AG04450 (cell line): ENCODE results near the gene MEGF8. TPM values are rescaled to one million over a fixed set of nuclear protein-coding genes. Genes with fewer than 3 reads are reported as not detected.

ENCODE experiments used
- CTCF ChIA-PET: fragments of 300-600, 350-600 bp; formaldehyde crosslinking; extraction: SDS; loops from one replicate; lab custom pipeline; 2022; ENCODE audit warnings: antibody characterized with exemption, inconsistent platforms; lab: Charles Lee
- POLR2A ChIA-PET: fragments of 350-600 bp; formaldehyde crosslinking; extraction: SDS; loops from one replicate; lab custom pipeline; 2021; ENCODE audit warnings: antibody characterized with exemption, inconsistent platforms; lab: Yijun Ruan, JAX
- DNase-seq: peaks from one replicate; pipeline ENCODE4 v3.0.0-alpha.2; 2011; ENCODE audit warnings: low read depth, low spot score
- H3K27ac ChIP-seq: one replicate; pipeline ENCODE4 v1.5.1; 2012; ENCODE audit warnings: low read depth, low read length, control low read depth
- H3K27me3 ChIP-seq: one replicate; pipeline ENCODE4 v1.6.0; 2012; ENCODE audit warnings: low read length; ENCODE audit not compliant: control insufficient read depth, insufficient read depth
- H3K4me3 ChIP-seq: 2 replicates; pipeline ENCODE4 v1.5.1; 2011; ENCODE audit warnings: mild to moderate bottlenecking, low read depth, low read length, control low read depth
- H3K9me3 ChIP-seq: 2 replicates; pipeline ENCODE4 v1.5.1; 2012; ENCODE audit warnings: low read length; ENCODE audit not compliant: control insufficient read depth, insufficient read depth
- polyA minus RNA-seq: library from RNA; depleted of rRNA, polyadenylated mRNA; stranded (reverse); fragments of >200 nt; gene quantifications from 2 replicates; pipeline ENCODE4 v1.2.3, GENCODE V29; 2011; rRNA and poly(A)+ RNA removed
- polyA plus RNA-seq: library from polyadenylated mRNA; depleted of rRNA; stranded (reverse); fragments of >200 nt; gene quantifications from 2 replicates; pipeline ENCODE4 v1.2.3, GENCODE V29; 2011; rRNA removed
- TF ChIP-seq, protein P1 (sequence below): IDR thresholded peaks from 2 replicates; pipeline ENCODE4 v1.5.1; 2011; ENCODE audit warnings: low read depth, low read length, control low read depth, inconsistent platforms

MEGF8 gene, protein sequence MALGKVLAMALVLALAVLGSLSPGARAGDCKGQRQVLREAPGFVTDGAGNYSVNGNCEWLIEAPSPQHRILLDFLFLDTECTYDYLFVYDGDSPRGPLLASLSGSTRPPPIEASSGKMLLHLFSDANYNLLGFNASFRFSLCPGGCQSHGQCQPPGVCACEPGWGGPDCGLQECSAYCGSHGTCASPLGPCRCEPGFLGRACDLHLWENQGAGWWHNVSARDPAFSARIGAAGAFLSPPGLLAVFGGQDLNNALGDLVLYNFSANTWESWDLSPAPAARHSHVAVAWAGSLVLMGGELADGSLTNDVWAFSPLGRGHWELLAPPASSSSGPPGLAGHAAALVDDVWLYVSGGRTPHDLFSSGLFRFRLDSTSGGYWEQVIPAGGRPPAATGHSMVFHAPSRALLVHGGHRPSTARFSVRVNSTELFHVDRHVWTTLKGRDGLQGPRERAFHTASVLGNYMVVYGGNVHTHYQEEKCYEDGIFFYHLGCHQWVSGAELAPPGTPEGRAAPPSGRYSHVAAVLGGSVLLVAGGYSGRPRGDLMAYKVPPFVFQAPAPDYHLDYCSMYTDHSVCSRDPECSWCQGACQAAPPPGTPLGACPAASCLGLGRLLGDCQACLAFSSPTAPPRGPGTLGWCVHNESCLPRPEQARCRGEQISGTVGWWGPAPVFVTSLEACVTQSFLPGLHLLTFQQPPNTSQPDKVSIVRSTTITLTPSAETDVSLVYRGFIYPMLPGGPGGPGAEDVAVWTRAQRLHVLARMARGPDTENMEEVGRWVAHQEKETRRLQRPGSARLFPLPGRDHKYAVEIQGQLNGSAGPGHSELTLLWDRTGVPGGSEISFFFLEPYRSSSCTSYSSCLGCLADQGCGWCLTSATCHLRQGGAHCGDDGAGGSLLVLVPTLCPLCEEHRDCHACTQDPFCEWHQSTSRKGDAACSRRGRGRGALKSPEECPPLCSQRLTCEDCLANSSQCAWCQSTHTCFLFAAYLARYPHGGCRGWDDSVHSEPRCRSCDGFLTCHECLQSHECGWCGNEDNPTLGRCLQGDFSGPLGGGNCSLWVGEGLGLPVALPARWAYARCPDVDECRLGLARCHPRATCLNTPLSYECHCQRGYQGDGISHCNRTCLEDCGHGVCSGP (N-terminal part only)
- 9.9 and 10.6 TPM in 2 replicates for polyA plus RNA-seq
- 13.9 and 14.7 TPM in 2 replicates for polyA minus RNA-seq

DNA sequence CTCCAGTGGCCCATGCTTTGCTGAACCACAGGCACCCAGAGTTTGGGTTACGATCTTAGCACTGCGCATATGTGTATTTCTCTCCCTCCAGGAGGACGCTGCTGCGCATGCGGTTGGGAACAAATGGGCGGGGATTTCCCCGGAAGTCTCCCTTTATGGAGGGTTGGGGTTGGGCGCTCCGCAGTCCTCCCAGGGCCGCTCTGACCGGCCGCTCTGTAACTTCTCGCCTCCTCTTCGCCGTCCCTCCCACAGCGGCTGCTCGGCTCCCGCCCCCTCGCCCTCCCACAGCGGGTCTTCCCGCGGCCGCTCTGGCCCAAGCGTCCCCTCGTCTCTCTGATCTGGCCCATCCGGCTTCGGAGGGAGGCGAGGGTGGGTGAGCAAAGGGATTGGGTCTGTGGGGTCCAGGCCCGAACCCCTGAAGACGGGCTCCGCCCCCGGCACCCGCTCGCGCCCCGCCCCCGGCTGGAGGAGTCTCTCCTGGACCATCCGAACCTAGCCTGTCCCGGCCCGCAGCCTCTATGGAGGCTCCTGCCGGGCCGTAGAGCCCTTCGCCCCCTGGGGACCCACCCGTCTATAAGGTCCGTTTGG lies at the start of gene MEGF8:
Gene MEGF8, plus strand, starts transcription at position 328 of the 588 bp plus-strand sequence. CDS start 609 bp downstream, outside the sequence.
- Histone ChIP-seq H3K4me3 (peak within 1 kb of the TSS; percentile 81), H3K9me3 (no peaks in the 10 kb centered on the region; the same call in 1 of the 2 replicates), H3K27ac (no peak within 1 kb of the TSS), H3K27me3 (peaks cover 21% of the 10 kb centered on the region)
- TF ChIP-seq, protein P1, sequence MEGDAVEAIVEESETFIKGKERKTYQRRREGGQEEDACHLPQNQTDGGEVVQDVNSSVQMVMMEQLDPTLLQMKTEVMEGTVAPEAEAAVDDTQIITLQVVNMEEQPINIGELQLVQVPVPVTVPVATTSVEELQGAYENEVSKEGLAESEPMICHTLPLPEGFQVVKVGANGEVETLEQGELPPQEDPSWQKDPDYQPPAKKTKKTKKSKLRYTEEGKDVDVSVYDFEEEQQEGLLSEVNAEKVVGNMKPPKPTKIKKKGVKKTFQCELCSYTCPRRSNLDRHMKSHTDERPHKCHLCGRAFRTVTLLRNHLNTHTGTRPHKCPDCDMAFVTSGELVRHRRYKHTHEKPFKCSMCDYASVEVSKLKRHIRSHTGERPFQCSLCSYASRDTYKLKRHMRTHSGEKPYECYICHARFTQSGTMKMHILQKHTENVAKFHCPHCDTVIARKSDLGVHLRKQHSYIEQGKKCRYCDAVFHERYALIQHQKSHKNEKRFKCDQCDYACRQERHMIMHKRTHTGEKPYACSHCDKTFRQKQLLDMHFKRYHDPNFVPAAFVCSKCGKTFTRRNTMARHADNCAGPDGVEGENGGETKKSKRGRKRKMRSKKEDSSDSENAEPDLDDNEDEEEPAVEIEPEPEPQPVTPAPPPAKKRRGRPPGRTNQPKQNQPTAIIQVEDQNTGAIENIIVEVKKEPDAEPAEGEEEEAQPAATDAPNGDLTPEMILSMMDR = peak; percentile 97
- ChIA-PET CTCF (no interaction called here), POLR2A (no interaction called here)
- DNase-seq = peak; percentile 98

DNA sequence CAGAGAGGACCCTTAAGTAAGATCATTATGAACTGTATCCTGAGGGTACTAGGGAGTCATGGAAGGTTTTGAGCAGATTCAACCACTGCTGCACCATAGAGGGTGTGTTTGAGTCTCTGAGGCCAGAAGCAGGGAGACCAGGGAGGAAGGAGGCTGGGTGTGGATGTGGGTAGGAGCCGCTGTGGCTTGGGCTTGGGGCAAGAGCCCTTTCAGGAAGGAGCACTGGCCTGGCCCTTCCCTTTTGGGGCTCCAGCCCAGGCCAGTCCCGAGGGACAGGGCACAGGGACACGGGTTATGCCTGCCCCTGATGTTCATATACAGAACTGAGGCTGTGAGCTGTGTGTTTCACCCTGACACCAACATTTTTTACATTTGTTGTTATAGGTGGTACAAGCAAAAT lies 49.2 kb upstream of the MEGF8 start:
- TF ChIP-seq, protein P1 = no peak
- CTCF ChIA-PET = interaction anchor here (5.1 kb wide), 1 partner anchor 32 kb away, joined by 118 read pairs; the partner anchor contains the start of gene GSK3A
- DNase-seq = no peak
- no peak overlapping the region for H3K4me3 ChIP-seq
- no peaks in the 10 kb centered on the region for H3K27me3 ChIP-seq
- POLR2A ChIA-PET = no interaction called here
- no peaks in the 10 kb centered on the region; the same call in 1 of the 2 replicates for H3K9me3 ChIP-seq
- H3K27ac ChIP-seq = no peak overlapping the region

DNA sequence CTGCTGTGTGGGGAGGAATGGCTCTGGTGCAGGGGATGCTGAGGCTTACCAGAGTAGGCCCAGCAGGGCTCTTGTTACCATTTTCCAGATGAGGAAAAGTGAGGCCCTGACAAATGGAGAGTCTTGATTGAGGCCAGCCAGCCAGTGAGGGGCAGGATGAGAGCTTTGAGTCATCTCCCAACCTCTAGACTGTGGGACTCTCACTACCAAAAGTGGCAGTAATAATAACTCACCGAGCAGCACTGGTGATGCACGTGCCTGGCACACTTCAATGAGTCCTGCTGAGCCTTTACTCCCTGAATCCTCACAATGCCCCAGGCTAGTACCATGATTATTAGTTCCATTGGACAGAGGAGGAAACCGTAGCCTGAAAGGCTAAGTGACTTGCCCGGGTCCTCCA lies 48.6 kb upstream of the MEGF8 start:
- TF ChIP-seq, protein P1 = no peak
- CTCF ChIA-PET = interaction anchor here (5.1 kb wide), 1 partner anchor 32 kb away, joined by 118 read pairs; the partner anchor contains the start of gene GSK3A
- Histone ChIP-seq H3K27me3 (no peaks in the 10 kb centered on the region), H3K9me3 (no peaks in the 10 kb centered on the region; the same call in 1 of the 2 replicates), H3K27ac (no peak overlapping the region), H3K4me3 (no peak overlapping the region)
- POLR2A ChIA-PET = no interaction called here
- DNase-seq = no peak

DNA sequence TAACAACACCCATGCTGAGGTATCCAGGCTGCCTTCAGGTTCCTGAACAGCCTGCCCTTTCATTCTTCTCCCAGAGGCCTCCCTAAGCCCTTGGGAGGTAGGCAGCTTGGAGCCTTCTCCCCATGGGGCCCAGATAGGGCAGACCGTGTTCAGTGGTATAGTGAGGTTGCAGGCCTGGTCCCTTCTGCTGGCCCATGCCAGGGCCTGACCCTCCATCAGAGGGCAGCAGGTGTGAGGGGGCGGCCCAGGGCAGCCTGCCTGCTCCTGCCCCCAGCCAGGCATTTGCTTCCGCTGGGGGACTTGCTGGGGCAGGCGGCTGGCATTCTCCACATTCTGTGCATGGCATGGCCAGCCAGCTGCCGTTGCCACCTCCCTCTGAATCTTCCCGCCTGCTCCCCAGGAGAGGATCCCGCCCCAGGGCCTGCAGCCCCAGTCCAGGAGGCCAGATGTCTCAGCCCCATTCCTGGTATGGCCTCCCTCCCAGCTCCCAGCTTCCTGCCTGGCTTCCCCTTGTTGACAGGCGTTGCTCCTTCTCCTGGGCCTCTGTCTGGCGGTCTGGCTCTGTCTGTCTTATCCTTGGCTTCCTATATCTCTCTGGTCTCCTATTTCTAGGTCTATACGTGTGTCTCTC lies 47.5 kb upstream of the MEGF8 start:
- H3K9me3 ChIP-seq = no peaks in the 10 kb centered on the region; the same call in 1 of the 2 replicates
- H3K27me3 ChIP-seq = no peaks in the 10 kb centered on the region
- H3K27ac ChIP-seq = peak overlapping the region; percentile 52
- DNase-seq = no peak
- ChIA-PET CTCF (interaction anchor here (1.6 to 5.1 kb wide), 4 partner anchors 18 to 170 kb away, joined by 4 to 118 read pairs (median 8); partner anchors contain the start of gene GSK3A), POLR2A (interaction anchor here (0.9 kb wide), 1 partner anchor 31 kb away, joined by 3 read pairs; no protein-coding TSS in a partner anchor)
- TF ChIP-seq, protein P1 = no peak
- no peak overlapping the region for H3K4me3 ChIP-seq
